ENCODE data around the gene MYH9.

Gene MYH9

GRCh38 chr22:36238373-36239149 is 149.2 kb downstream of the MYH9 start:
- H3K9ac ChIP-seq (ENCODE audit: low read length) = no peak overlapping the region
- no peaks in the 10 kb centered on the region for H3K79me2 ChIP-seq (ENCODE audit: insufficient read depth, low read length)
- H3K9me2 ChIP-seq (replicated peaks; ENCODE audit: insufficient read depth, low read length) = no peaks in the 10 kb centered on the region
- no peak overlapping the region for H3K27ac ChIP-seq (ENCODE audit: low read depth, low read length)
- peak overlapping the region; percentile 37 for H2AFZ ChIP-seq (ENCODE audit: low read depth, low read length, severe bottlenecking)
- H3K27me3 ChIP-seq (ENCODE audit: low read length) = no peaks in the 10 kb centered on the region
- no peak overlapping the region for H3K4me3 ChIP-seq (ENCODE audit: insufficient read depth, low read length, poor library complexity, severe bottlenecking)
- no peaks in the 10 kb centered on the region for H4K20me1 ChIP-seq (ENCODE audit: low read depth, low read length)
- no peaks in the 10 kb centered on the region for H3F3A ChIP-seq (ENCODE audit: insufficient read depth)
- no peaks in the 10 kb centered on the region for H3K9me3 ChIP-seq (ENCODE audit: insufficient read depth, low read length)
- H3K4me2 ChIP-seq (ENCODE audit: low read depth, low read length, poor library complexity, severe bottlenecking) = peak overlapping the region; percentile 42
- H3K36me3 ChIP-seq (ENCODE audit: low read length) = no peaks in the 10 kb centered on the region
- TF ChIP-seq, protein P1, sequence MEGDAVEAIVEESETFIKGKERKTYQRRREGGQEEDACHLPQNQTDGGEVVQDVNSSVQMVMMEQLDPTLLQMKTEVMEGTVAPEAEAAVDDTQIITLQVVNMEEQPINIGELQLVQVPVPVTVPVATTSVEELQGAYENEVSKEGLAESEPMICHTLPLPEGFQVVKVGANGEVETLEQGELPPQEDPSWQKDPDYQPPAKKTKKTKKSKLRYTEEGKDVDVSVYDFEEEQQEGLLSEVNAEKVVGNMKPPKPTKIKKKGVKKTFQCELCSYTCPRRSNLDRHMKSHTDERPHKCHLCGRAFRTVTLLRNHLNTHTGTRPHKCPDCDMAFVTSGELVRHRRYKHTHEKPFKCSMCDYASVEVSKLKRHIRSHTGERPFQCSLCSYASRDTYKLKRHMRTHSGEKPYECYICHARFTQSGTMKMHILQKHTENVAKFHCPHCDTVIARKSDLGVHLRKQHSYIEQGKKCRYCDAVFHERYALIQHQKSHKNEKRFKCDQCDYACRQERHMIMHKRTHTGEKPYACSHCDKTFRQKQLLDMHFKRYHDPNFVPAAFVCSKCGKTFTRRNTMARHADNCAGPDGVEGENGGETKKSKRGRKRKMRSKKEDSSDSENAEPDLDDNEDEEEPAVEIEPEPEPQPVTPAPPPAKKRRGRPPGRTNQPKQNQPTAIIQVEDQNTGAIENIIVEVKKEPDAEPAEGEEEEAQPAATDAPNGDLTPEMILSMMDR (IDR thresholded peaks at IDR 0.05; ENCODE audit: insufficient read depth, low read length, poor library complexity, severe bottlenecking) = no peak
- TF ChIP-seq EZH2phosphoT487 (conservative IDR thresholded peaks at IDR 0.05; ENCODE audit: low read length) = no peak

DNA sequence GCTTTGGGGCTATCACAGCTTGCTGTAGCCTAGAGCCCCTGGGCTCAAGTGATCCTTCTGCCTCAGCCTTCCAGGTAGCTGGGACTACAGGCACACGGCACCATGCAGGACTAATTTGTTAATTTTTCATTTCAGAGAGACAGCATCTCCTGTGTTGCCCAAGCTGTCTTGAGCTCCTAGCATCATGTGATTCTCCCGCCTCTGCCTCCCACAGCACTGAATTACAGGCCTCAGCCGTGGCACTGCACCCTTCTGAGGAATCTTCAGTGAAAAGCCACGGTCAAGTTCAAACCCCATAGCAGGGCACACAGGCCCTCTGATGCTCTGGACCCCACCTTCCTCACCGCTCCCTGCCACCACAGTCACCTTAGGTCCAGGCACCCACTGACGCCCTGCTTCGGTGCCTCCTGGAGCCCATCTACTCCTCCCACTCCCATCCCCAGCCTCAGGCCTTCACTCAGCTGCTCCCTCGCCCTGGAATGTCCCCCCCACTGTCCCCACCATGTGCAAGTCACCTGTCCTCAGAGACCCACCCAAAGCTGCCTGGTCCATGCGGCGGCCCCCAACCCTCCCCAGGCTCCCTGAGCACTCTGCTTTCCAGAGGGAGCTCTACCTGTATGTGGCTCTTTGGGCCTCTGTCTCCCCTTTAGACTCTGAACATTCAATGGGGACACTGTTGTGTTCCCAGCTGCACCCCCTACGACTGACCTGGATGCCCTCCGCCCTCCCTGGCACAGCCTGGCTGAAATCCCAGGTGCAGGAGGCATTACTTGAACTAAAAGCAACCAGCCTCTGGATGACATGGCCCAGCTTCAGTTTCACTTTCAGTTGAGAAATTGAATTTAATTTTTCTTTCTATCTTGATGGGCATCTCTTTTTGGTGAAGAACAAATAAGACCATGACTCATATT is 150.1 kb downstream of the MYH9 start:
- Histone ChIP-seq H3F3A (ENCODE audit: insufficient read depth) (no peaks in the 10 kb centered on the region), H3K27me3 (ENCODE audit: low read length) (no peaks in the 10 kb centered on the region), H3K9me3 (ENCODE audit: insufficient read depth, low read length) (no peaks in the 10 kb centered on the region), H3K9me2 (replicated peaks; ENCODE audit: insufficient read depth, low read length) (no peaks in the 10 kb centered on the region), H3K9ac (ENCODE audit: low read length) (no peak overlapping the region), H3K79me2 (ENCODE audit: insufficient read depth, low read length) (no peaks in the 10 kb centered on the region), H3K4me3 (ENCODE audit: insufficient read depth, low read length, poor library complexity, severe bottlenecking) (no peak overlapping the region), H2AFZ (ENCODE audit: low read depth, low read length, severe bottlenecking) (no peak overlapping the region), H3K27ac (ENCODE audit: low read depth, low read length) (no peak overlapping the region), H4K20me1 (ENCODE audit: low read depth, low read length) (no peaks in the 10 kb centered on the region), H3K36me3 (ENCODE audit: low read length) (no peaks in the 10 kb centered on the region), H3K4me2 (ENCODE audit: low read depth, low read length, poor library complexity, severe bottlenecking) (no peak overlapping the region)
- TF ChIP-seq, protein P1 (IDR thresholded peaks at IDR 0.05; ENCODE audit: insufficient read depth, low read length, poor library complexity, severe bottlenecking) = no peak
- TF ChIP-seq EZH2phosphoT487 (conservative IDR thresholded peaks at IDR 0.05; ENCODE audit: low read length) = no peak

DNA sequence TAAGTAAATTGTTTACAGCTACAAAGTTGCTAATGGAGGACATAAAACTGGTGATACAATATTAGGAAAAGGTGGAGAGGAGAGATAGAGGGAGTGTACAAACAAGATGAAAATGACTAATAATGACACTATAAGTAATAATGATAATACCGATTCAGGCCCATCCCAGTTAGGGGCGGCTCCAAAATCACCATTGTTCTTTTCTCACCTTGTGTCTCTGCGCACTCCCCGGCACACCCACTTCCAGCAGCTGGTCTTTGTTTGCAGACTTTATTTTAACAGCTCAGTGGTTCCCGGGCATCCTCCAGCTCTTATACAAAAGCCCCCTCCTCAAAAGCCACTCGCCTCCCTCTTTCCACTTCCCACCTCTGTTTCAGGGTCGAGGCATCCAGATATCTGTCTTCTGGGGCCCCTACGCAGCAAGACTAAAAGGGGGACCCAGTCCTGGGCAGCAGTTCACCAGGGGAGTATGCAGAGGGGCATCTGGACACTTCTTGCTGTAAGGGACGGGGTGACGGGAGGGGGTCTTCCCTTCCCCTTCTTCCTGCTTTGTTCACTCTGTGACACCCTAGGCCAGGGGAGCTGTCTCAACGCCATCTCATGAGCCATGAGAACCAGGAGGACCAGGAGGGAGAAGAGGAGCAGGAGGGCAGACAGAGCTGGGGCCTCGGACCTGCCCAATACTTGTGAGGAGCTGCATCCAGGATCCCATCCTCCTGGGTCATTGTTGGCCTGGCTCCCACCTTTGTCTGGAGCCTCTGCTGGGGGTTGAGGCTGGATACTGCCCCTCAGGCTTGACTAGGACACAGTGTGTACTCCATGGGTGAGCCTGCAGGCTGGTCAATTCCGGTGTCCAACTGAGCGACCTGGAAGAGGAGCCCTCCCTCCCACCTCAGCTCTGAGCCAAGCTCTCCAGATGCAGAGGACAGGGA is 151.1 kb downstream of the MYH9 start:
- H3K9me2 ChIP-seq (replicated peaks; ENCODE audit: insufficient read depth, low read length) = no peaks in the 10 kb centered on the region
- TF ChIP-seq, protein P1 (IDR thresholded peaks at IDR 0.05; ENCODE audit: insufficient read depth, low read length, poor library complexity, severe bottlenecking) = no peak
- no peak for TF ChIP-seq EZH2phosphoT487 (conservative IDR thresholded peaks at IDR 0.05; ENCODE audit: low read length)
- H2AFZ ChIP-seq (ENCODE audit: low read depth, low read length, severe bottlenecking) = no peak overlapping the region
- no peaks in the 10 kb centered on the region for H3F3A ChIP-seq (ENCODE audit: insufficient read depth)
- no peaks in the 10 kb centered on the region for H3K9me3 ChIP-seq (ENCODE audit: insufficient read depth, low read length)
- H3K36me3 ChIP-seq (ENCODE audit: low read length) = no peaks in the 10 kb centered on the region
- no peaks in the 10 kb centered on the region for H3K27me3 ChIP-seq (ENCODE audit: low read length)
- H4K20me1 ChIP-seq (ENCODE audit: low read depth, low read length) = no peaks in the 10 kb centered on the region
- H3K9ac ChIP-seq (ENCODE audit: low read length) = no peak overlapping the region
- H3K79me2 ChIP-seq (ENCODE audit: insufficient read depth, low read length) = no peaks in the 10 kb centered on the region
- no peak overlapping the region for H3K4me2 ChIP-seq (ENCODE audit: low read depth, low read length, poor library complexity, severe bottlenecking)
- no peak overlapping the region for H3K4me3 ChIP-seq (ENCODE audit: insufficient read depth, low read length, poor library complexity, severe bottlenecking)
- H3K27ac ChIP-seq (ENCODE audit: low read depth, low read length) = no peak overlapping the region

All from SU-DHL-6 (cell line).